CD14-positive monocyte (primary cell): ENCODE results near the gene OR4A16. TPM values are rescaled to one million over a fixed set of nuclear protein-coding genes. Genes with fewer than 3 reads are reported as not detected.

ENCODE experiments used
- DNase-seq, 3 donors: peaks; one replicate each; pipeline ENCODE4 v3.0.0-alpha.2; 2011 to 2022
- H2AFZ ChIP-seq: 2 replicates; pipeline ENCODE4 v1.6.0; 2012; ENCODE audit warnings: mild to moderate bottlenecking, low read depth, low read length, inconsistent platforms; ENCODE audit not compliant: insufficient read depth, poor library complexity, severe bottlenecking
- H3K27ac ChIP-seq, 2 donors: 1 replicate in 1 of 2; 2 replicates in 1 of 2; pipeline ENCODE4 v1.5.1; 2012 to 2013; ENCODE audit warnings: low read length in 2 of 2, control low read depth in 1 of 2, inconsistent platforms in 1 of 2, low read depth in 1 of 2, mild to moderate bottlenecking in 1 of 2
- H3K27me3 ChIP-seq, 2 donors: one replicate each; pipeline versions ENCODE4 v1.6.0 to v1.6.1; 2011 to 2013; ENCODE audit warnings: low read length in 2 of 2; ENCODE audit not compliant: control insufficient read depth in 2 of 2, insufficient read depth in 2 of 2
- H3K36me3 ChIP-seq, 2 donors: replicated peaks in 1 of 2; 1 replicate in 1 of 2; 2 replicates in 1 of 2; pipeline versions ENCODE4 v1.5.1 to v1.6.1; 2012 to 2013; ENCODE audit warnings: low read length in 2 of 2, control low read depth in 1 of 2, inconsistent platforms in 1 of 2, mild to moderate bottlenecking in 1 of 2; ENCODE audit not compliant: insufficient read depth in 2 of 2, control insufficient read depth in 1 of 2
- H3K4me1 ChIP-seq, 2 donors: 1 replicate in 1 of 2; 2 replicates in 1 of 2; pipeline versions ENCODE4 v1.5.1 to v1.6.1; 2012 to 2013; ENCODE audit warnings: low read length in 2 of 2, control low read depth in 1 of 2, inconsistent platforms in 1 of 2, mild to moderate bottlenecking in 1 of 2, moderate library complexity in 1 of 2; ENCODE audit not compliant: insufficient read depth in 2 of 2, control insufficient read depth in 1 of 2
- H3K4me2 ChIP-seq: replicated peaks from 2 replicates; pipeline ENCODE3; 2012; ENCODE audit warnings: low read length, moderate library complexity, mild to moderate bottlenecking; ENCODE audit not compliant: poor library complexity, severe bottlenecking; ENCODE audit errors: extremely low read depth
- H3K4me3 ChIP-seq, 3 experiments: fragments of 200-600 bp in 1 of 3; sonication (generic) in 1 of 3; replicated peaks in 1 of 3; 1 replicate in 2 of 3; 2 replicates in 1 of 3; pipeline ENCODE4 v1.5.1; 2011 to 2013; ENCODE audit warnings: low read length in 3 of 3, mild to moderate bottlenecking in 3 of 3, control low read depth in 2 of 3, low read depth in 2 of 3, inconsistent platforms in 1 of 3, moderate library complexity in 1 of 3
- H3K79me2 ChIP-seq: 2 replicates; pipeline ENCODE4 v1.6.0; 2012; ENCODE audit warnings: mild to moderate bottlenecking, control low read depth, inconsistent platforms, low read length, moderate library complexity; ENCODE audit not compliant: insufficient read depth
- H3K9ac ChIP-seq: 2 replicates; pipeline ENCODE4 v1.6.0; 2017; ENCODE audit warnings: low read length, mild to moderate bottlenecking; ENCODE audit not compliant: insufficient read depth, poor library complexity, severe bottlenecking
- H3K9me3 ChIP-seq, 2 donors: replicated peaks in 1 of 2; 1 replicate in 1 of 2; 2 replicates in 1 of 2; pipeline versions ENCODE4 v1.5.1 to v1.6.1; 2012 to 2013; ENCODE audit warnings: low read length in 2 of 2, control low read depth in 1 of 2; ENCODE audit not compliant: control insufficient read depth in 1 of 2, insufficient read depth in 1 of 2
- H4K20me1 ChIP-seq: 2 replicates; pipeline ENCODE4 v1.6.0; 2012; ENCODE audit warnings: mild to moderate bottlenecking, low read length, control low read depth, moderate library complexity; ENCODE audit not compliant: insufficient read depth
- H3K27ac Mint-ChIP-seq, 7 donors: one replicate each; pipeline ENCODE4 v1.8.0; 2020; ENCODE audit warnings: mild to moderate bottlenecking in 7 of 7, mixed read lengths in 7 of 7, moderate library complexity in 6 of 7, inconsistent platforms in 2 of 7
- H3K27me3 Mint-ChIP-seq, 3 donors: one replicate each; pipeline ENCODE4 v1.8.0; 2021 to 2022; ENCODE audit warnings: low read depth in 3 of 3, mild to moderate bottlenecking in 3 of 3, mixed read lengths in 3 of 3, moderate library complexity in 3 of 3, inconsistent platforms in 1 of 3
- H3K36me3 Mint-ChIP-seq, 2 donors: one replicate each; pipeline ENCODE4 v1.8.0; 2020; ENCODE audit warnings: mixed read lengths in 2 of 2, inconsistent platforms in 1 of 2, mild to moderate bottlenecking in 1 of 2
- H3K4me1 Mint-ChIP-seq: one replicate; pipeline ENCODE4 v1.8.0; 2020; ENCODE audit warnings: mild to moderate bottlenecking, mixed read lengths
- H3K4me3 Mint-ChIP-seq, 2 donors: one replicate each; pipeline ENCODE4 v1.8.0; 2020; ENCODE audit warnings: mild to moderate bottlenecking in 2 of 2, mixed read lengths in 2 of 2, moderate library complexity in 1 of 2
- H3K9me3 Mint-ChIP-seq, 7 donors: one replicate each; pipeline ENCODE4 v1.8.0; 2020 to 2022; ENCODE audit warnings: mixed read lengths in 7 of 7, mild to moderate bottlenecking in 6 of 7, moderate library complexity in 6 of 7, inconsistent platforms in 2 of 7
- CTCF ChIP-seq: fragments of 200-600 bp; IDR thresholded peaks from one replicate; pipeline ENCODE4 v1.8.0; 2022; ENCODE audit warnings: antibody characterized with exemption, mild to moderate bottlenecking
- WGBS: methylation state at CpG from one replicate; pipeline ENCODE4 v1.1.5; 2013; ENCODE audit warnings: missing lambda C conversion rate; ENCODE audit not compliant: insufficient coverage; 5-methylcytosine and 5-hydroxymethylcytosine counted together
- intact Hi-C, 2 donors: fragments of 100-400 bp; cut with micrococcal nuclease; formaldehyde crosslinking; loops; one replicate each; pipeline versions ENCODE4 v1.15.0 to v1.15.1; 2023
- polyA minus RNA-seq: library from RNA; depleted of rRNA, polyadenylated mRNA; stranded (reverse); fragments of >200 nt; gene quantifications from 2 replicates; pipeline ENCODE4 v1.2.3, GENCODE V29; 2012
- polyA plus RNA-seq, 3 donors: library from polyadenylated mRNA; depleted of rRNA in 1 of 3; unstranded in 2 of 3; stranded (reverse) in 1 of 3; fragments of 300-500 nt in 2 of 3; fragments of >200 nt in 1 of 3; fragmentation: Illumina TruSeq in 2 of 3; gene quantifications; 1 replicate in 2 of 3; 2 replicates in 1 of 3; pipeline ENCODE4 v1.2.3, GENCODE V29; 2012 to 2021
- total RNA-seq, 12 experiments: library from RNA in 1 of 12; stranded (reverse) in 1 of 12; fragments of 120-200 nt in 1 of 12; gene quantifications; one replicate each; pipeline ENCODE4 v1.2.4 and lab custom pipeline; 2013 to 2026; ENCODE audit warnings: mixed read lengths in 6 of 12, inconsistent platforms in 1 of 12

The OR4A16 gene
- not detected for total RNA-seq (2013)
- polyA plus RNA-seq, result not detected
- polyA minus RNA-seq, result not detected in 2 replicates
- 0 to 0.15 (median 0) reads per million in 11 experiments for total RNA-seq (lab: John Stamatoyannopoulos, UW)

GRCh38 chr11:55342901-55343300 is at the start of gene OR4A16:
Gene OR4A16 (plus strand): TSS chr11:55343201. CDS start chr11:55343201, 0 bp downstream.
- Histone ChIP-seq H3K4me2 (no peak within 1 kb of the TSS), H3K9ac (no peak within 1 kb of the TSS), H3K4me3 (no peak within 1 kb of the TSS), H4K20me1 (no peaks in the 10 kb centered on the region), H3K27me3 (no peaks in the 10 kb centered on the region), H3K9me3 (peaks cover 13 to 45% of the 10 kb centered on the region in 2 donors), H2AFZ (no peak within 1 kb of the TSS), H3K79me2 (no peaks in the 10 kb centered on the region), H3K4me1 (no peaks in the 10 kb centered on the region), H3K36me3 (no peaks in the 10 kb centered on the region), H3K27ac (no peak within 1 kb of the TSS)
- no peak for TF ChIP-seq CTCF
- Mint-ChIP-seq H3K36me3 (no peaks in the 10 kb centered on the region), H3K27ac (no peak within 1 kb of the TSS), H3K4me1 (no peaks in the 10 kb centered on the region), H3K4me3 (no peak within 1 kb of the TSS), H3K27me3 (no peaks in the 10 kb centered on the region), H3K9me3 (peaks cover 0 to 14% (median 11%) of the 10 kb centered on the region in 7 donors)
- no peak for DNase-seq
- intact Hi-C loops, result no loop called here
- no CpG with 5 or more reads among the region's 3 CpGs for WGBS

GRCh38 chr11:55324500-55324899 is 18.5 kb upstream of the OR4A16 start:
- H3K4me3 ChIP-seq, result no peak overlapping the region
- intact Hi-C loops, result no loop called here
- H3K4me1 ChIP-seq, result no peaks in the 10 kb centered on the region
- H3K9me3 ChIP-seq, result peaks cover 0 to 5% of the 10 kb centered on the region in 2 donors
- Mint-ChIP-seq H3K9me3 (peaks cover 0 to 6% (median 4%) of the 10 kb centered on the region in 7 donors), H3K27ac (no peak overlapping the region), H3K27me3 (no peaks in the 10 kb centered on the region), H3K4me1 (no peaks in the 10 kb centered on the region), H3K36me3 (no peaks in the 10 kb centered on the region), H3K4me3 (no peak overlapping the region)
- no peaks in the 10 kb centered on the region for H3K79me2 ChIP-seq
- DNase-seq, result no peak
- no peak for TF ChIP-seq CTCF
- no peaks in the 10 kb centered on the region for H3K36me3 ChIP-seq
- H4K20me1 ChIP-seq, result no peaks in the 10 kb centered on the region
- H3K4me2 ChIP-seq, result no peak overlapping the region
- WGBS, result no CpG with 5 or more reads among the region's 1 CpG
- no peaks in the 10 kb centered on the region for H3K27me3 ChIP-seq
- no peak overlapping the region for H3K27ac ChIP-seq
- no peak overlapping the region for H2AFZ ChIP-seq
- H3K9ac ChIP-seq, result no peak overlapping the region
